Adrenal gland (tissue), 12 donors: ENCODE data around the gene TPD52L2. TPM values are rescaled to one million over a fixed set of nuclear protein-coding genes. Genes with fewer than 3 reads are reported as not detected.
A peak's percentile ranks its signal among the peaks of the same experiment; 100 is the strongest.

Experiments used
- DNase-seq, 7 donors: peaks; one replicate each; pipeline ENCODE4 v3.0.0-alpha.2; 2019 to 2020
- H3K27ac ChIP-seq, 5 donors: fragments of 200-600 bp; sonication (generic) in 4 of 5; 1 replicate in 3 of 5; 2 replicates in 2 of 5; pipeline versions ENCODE4 v1.5.1 to v1.8.0; 2016 to 2020; ENCODE audit warnings: mild to moderate bottlenecking in 1 of 5
- H3K27me3 ChIP-seq: fragments of 200-600 bp; 2 replicates; pipeline ENCODE4 v1.8.0; 2021
- H3K36me3 ChIP-seq, 2 donors: fragments of 200-600 bp; replicated peaks in 1 of 2; 1 replicate in 1 of 2; 2 replicates in 1 of 2; pipeline versions ENCODE4 v1.5.1 to v1.8.0; 2018 to 2022
- H3K4me1 ChIP-seq, 2 donors: fragments of 200-600 bp; replicated peaks in 1 of 2; 1 replicate in 1 of 2; 2 replicates in 1 of 2; pipeline versions ENCODE4 v1.5.1 to v1.8.0; 2018 to 2021
- H3K4me3 ChIP-seq, 4 donors: fragments of 200-600 bp; sonication (generic) in 3 of 4; one replicate each; pipeline ENCODE4 v1.5.1; 2016 to 2018
- H3K9me3 ChIP-seq, 3 donors: fragments of 200-600 bp; sonication (generic) in 1 of 3; replicated peaks in 1 of 3; 1 replicate in 2 of 3; 2 replicates in 1 of 3; pipeline versions ENCODE4 v1.5.1 to v1.8.0; 2016 to 2021
- POLR2A ChIP-seq, 2 donors: fragments of 450-650 bp; IDR thresholded peaks; one replicate each; pipeline ENCODE4 v1.6.1; 2017; ENCODE audit warnings: antibody characterized with exemption in 2 of 2, mild to moderate bottlenecking in 2 of 2, moderate library complexity in 1 of 2
- WGBS, 4 donors: extraction: QIAGEN DNeasy Blood & Tissue Kit in 2 of 4; methylation state at CpG; one replicate each; pipeline versions ENCODE4 v1.1.5 to v1.1.7; 2013 to 2017; 5-methylcytosine and 5-hydroxymethylcytosine counted together
- intact Hi-C, 2 donors: fragments of 100-400 bp; cut with DNase I; formaldehyde crosslinking; loops; one replicate each; pipeline versions ENCODE4 v1.14.1 to v1.15.0; 2022 to 2023
- polyA plus RNA-seq, 3 donors: library from polyadenylated mRNA; stranded (reverse); fragments of 200-250 nt in 2 of 3; fragments of 350-450 nt in 1 of 3; fragmentation: Illumina TruSeq in 1 of 3; extraction: RNeasy Lipid Tissue Mini Kit (QIAGEN cat#74804) in 1 of 3; gene quantifications; one replicate each; pipeline ENCODE4 v1.2.3, GENCODE V29; 2013 to 2014
- total RNA-seq, 9 donors: library from RNA; depleted of rRNA in 4 of 9; stranded (reverse); fragments of >200 nt in 4 of 9; fragments of 120-200 nt in 1 of 9; fragmentation: NEBNext Ultra II Directional in 1 of 9; extraction: Animal tissue kit (Norgen Biotek cat#: 25700) in 1 of 9; gene quantifications; one replicate each; pipeline versions ENCODE4 v1.1.0 to v1.2.4, GENCODE V29; 2013 to 2023
- TF ChIP-seq, protein P1 (sequence below), 6 experiments: fragments of 450-650 bp in 4 of 6; fragments of 200-600 bp in 2 of 6; sonication (generic) in 1 of 6; IDR thresholded peaks; 1 replicate in 5 of 6; 2 replicates in 1 of 6; pipeline versions ENCODE4 v1.5.1 to v1.8.0; 2016 to 2021; ENCODE audit warnings: antibody characterized with exemption in 6 of 6, mild to moderate bottlenecking in 2 of 6, moderate library complexity in 1 of 6
- donor health status: healthy with polysubstance abuse.
- donor health status: Bipolar disorder and iron deficiency.
- donor health status: DM: yes; HTN: yes; CAD: no.
- donor health status: DM: no; HTN: no; CAD: no.
- donor health status: DM: no; HTN: no; CAD: no.
- donor health status: DM: yes; HTN: yes; CAD: no.

The TPD52L2 gene
- total and polyA plus RNA-seq, 12 donors, result 81.9 to 125 (median 112) TPM

DNA sequence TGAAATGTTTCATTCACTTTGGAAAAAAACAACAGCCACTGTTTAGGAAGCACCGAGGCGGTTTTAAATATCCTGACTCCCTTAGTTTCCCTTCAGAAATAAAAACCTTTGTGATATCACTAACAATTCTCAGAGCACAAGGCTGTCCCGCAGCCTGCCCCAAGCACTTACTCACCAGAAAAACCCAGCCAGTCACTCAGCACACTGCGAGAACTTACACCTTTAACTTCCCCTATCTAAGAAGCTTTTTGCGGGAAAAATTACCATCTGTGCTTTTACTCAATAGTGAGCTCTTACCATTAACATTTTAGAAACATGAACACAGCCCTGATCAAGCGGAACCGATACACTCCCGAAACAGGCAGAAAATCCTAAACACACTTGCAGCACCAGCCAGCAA, 43.3 kb upstream of the TPD52L2 start:
- no peak for DNase-seq
- H3K27ac ChIP-seq, result peak overlapping the region in 1 of 5 donors; percentile 56
- no peak overlapping the region for H3K4me3 ChIP-seq
- H3K4me1 ChIP-seq, result no peaks in the 10 kb centered on the region
- H3K36me3 ChIP-seq, result no peaks in the 10 kb centered on the region
- no peaks in the 10 kb centered on the region for H3K9me3 ChIP-seq
- intact Hi-C loops, result no loop called here
- WGBS, 4 donors, result 78 to 87% (median 86%) methylated on average over 8 of the region's 8 CpGs
- H3K27me3 ChIP-seq, result no peaks in the 10 kb centered on the region
- no peak for TF ChIP-seq POLR2A (IDR thresholded peaks at IDR 0.05)
- TF ChIP-seq, protein P1, sequence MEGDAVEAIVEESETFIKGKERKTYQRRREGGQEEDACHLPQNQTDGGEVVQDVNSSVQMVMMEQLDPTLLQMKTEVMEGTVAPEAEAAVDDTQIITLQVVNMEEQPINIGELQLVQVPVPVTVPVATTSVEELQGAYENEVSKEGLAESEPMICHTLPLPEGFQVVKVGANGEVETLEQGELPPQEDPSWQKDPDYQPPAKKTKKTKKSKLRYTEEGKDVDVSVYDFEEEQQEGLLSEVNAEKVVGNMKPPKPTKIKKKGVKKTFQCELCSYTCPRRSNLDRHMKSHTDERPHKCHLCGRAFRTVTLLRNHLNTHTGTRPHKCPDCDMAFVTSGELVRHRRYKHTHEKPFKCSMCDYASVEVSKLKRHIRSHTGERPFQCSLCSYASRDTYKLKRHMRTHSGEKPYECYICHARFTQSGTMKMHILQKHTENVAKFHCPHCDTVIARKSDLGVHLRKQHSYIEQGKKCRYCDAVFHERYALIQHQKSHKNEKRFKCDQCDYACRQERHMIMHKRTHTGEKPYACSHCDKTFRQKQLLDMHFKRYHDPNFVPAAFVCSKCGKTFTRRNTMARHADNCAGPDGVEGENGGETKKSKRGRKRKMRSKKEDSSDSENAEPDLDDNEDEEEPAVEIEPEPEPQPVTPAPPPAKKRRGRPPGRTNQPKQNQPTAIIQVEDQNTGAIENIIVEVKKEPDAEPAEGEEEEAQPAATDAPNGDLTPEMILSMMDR (IDR thresholded peaks at IDR 0.05), result no peak

DNA sequence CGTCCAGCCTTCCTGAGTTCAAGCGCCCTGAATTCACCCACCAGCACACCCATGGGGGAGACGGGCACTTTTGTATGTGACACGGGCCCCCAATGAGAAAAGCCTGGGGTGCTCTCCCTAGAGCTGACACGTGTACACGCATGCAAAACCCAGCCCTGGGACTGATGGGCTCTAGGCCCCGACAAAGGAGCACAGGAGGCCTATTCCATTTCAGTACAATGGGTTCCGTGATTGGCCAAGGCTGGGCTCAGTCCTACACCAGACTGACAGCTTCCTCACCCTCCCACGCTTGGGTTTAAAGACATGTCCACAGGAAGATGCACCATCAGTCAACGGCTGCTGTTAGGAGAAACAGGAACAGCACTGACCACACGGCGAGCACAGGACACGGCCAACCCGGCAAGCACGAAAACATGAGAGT, 42.8 kb upstream of the TPD52L2 start:
- DNase-seq, result peak in 3 of 7 donors; percentile 57 to 76 (median 59)
- Histone ChIP-seq H3K36me3 (no peaks in the 10 kb centered on the region), H3K27me3 (no peaks in the 10 kb centered on the region), H3K4me3 (no peak overlapping the region), H3K4me1 (no peaks in the 10 kb centered on the region), H3K27ac (peak overlapping the region in 2 of 5 donors; percentile 34 to 56), H3K9me3 (no peaks in the 10 kb centered on the region)
- TF ChIP-seq POLR2A (IDR thresholded peaks at IDR 0.05), result no peak
- TF ChIP-seq, protein P1 (IDR thresholded peaks at IDR 0.05), result no peak
- WGBS, 4 donors, result 54 to 79% (median 63%) methylated on average over 9 to 15 of the region's 15 CpGs
- intact Hi-C loops, result no loop called here

DNA sequence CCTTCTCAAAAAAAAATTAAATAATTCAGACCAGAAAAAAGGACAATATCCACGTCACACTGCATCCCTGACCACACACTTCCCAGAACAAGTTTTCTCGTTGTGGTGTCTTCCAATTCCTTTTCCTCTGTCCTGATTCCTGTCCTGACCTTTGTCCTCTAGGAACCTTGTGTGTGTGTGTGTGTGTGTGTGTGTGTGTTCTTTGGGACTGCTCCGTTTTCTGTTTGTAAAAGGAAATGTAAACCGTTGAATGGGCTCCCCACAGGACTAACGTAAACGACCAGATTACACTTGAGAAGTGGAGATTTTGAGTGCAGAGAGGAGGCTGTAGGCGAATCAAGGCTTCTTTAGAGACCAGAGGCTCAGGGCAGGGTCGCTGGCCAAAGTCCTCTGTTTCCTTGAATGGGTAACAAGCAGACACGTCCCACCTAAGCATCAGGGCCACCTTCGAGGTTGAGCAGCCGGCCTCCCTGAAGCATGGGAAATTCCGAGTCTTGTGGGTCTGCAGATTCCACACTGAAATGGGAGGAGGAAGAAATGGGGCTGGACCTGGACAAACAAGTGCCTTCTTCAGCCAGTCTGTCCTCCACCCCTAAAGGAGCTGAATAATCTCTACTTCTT, 41.3 kb upstream of the TPD52L2 start:
- H3K27ac ChIP-seq, result peak overlapping the region in 2 of 5 donors; percentile 30 to 56
- H3K27me3 ChIP-seq, result no peaks in the 10 kb centered on the region
- no peak overlapping the region for H3K4me3 ChIP-seq
- TF ChIP-seq POLR2A (IDR thresholded peaks at IDR 0.05), result no peak
- TF ChIP-seq, protein P1 (IDR thresholded peaks at IDR 0.05), result no peak
- H3K36me3 ChIP-seq, result no peaks in the 10 kb centered on the region
- H3K4me1 ChIP-seq, result peaks cover 0 to 7% of the 10 kb centered on the region in 2 donors
- H3K9me3 ChIP-seq, result no peaks in the 10 kb centered on the region
- intact Hi-C loops, result no loop called here
- WGBS, 4 donors, result 60 to 71% (median 66%) methylated on average over 12 of the region's 12 CpGs
- no peak for DNase-seq

DNA sequence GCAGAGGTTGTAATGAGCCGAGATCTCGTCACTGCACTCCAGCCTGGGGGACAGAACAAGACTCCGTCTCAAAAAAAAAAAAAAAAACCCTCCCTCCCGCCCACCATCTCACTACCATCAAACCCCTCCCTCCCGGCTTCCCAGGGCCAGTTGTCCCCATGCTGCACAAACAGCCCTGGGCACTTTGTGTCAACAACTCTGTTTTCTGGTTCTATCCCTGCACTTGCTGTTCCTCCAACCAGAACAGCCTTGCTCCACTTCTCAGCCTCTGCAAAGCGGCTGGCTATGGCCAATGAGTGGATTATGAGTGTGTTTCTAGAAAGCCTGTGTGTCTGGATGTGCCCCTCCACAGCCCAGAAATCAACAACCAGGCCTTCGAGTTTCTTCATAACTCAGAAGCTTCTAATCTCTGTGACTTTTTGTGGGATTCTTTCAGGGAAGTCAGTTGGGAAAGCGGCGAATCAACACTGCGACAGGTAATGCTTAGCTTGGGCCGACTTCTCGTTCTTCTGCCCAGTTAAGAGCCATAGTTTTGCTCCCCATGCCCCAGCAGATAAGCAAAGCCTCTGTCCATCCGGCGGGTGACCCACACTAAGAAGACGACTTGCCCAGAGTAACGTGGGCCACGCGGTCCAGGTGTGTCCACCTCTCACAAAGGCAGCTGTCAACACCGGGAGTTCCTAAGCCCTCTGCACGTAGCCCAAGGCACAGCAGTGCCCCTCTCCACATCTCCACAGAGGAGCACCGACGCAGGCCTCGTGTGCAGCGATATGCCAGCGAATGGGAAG, 39.5 kb upstream of the TPD52L2 start:
- H3K4me3 ChIP-seq, result no peak overlapping the region
- 71 to 86% (median 84%) methylated on average over 16 to 25 of the region's 25 CpGs for WGBS, 4 donors
- intact Hi-C loops, result no loop called here

More for the DNA sequence above, 39.5 kb upstream of the TPD52L2 start:
- TF ChIP-seq, protein P1 (IDR thresholded peaks at IDR 0.05), result no peak
- TF ChIP-seq POLR2A (IDR thresholded peaks at IDR 0.05), result no peak
- H3K9me3 ChIP-seq, result no peaks in the 10 kb centered on the region
- H3K4me1 ChIP-seq, result peaks cover 0 to 7% of the 10 kb centered on the region in 2 donors
- no peak for DNase-seq
- H3K27ac ChIP-seq, result peak overlapping the region in 1 of 5 donors; percentile 5
- no peaks in the 10 kb centered on the region for H3K27me3 ChIP-seq
- no peaks in the 10 kb centered on the region for H3K36me3 ChIP-seq
